NT2/D1 (cell line): ENCODE data around the gene PPP1R36.
"Not testable (repeated sequence)": the region's sequence is repeated elsewhere in the genome, so short reads cannot be mapped to it uniquely, and the experiment has no call there.

ENCODE experiments used
- DNase-seq: peaks from one replicate; pipeline ENCODE4 v3.0.0-alpha.2; 2011; ENCODE audit warnings: low read depth, low spot score
- H3K27me3 ChIP-seq: 2 replicates; pipeline ENCODE4 v1.6.0; 2011; ENCODE audit warnings: mild to moderate bottlenecking; ENCODE audit not compliant: insufficient read length, insufficient read depth
- H3K36me3 ChIP-seq: 2 replicates; pipeline ENCODE4 v1.6.1; 2011; ENCODE audit warnings: mild to moderate bottlenecking, low read length, mixed read lengths; ENCODE audit not compliant: insufficient read depth, insufficient read length
- H3K4me1 ChIP-seq: 2 replicates; pipeline ENCODE4 v1.5.1; 2011; ENCODE audit not compliant: insufficient read depth, insufficient read length
- H3K4me3 ChIP-seq: 2 replicates; pipeline ENCODE4 v1.5.1; 2011; ENCODE audit warnings: low read depth; ENCODE audit not compliant: insufficient read length
- H3K9ac ChIP-seq: 2 replicates; pipeline ENCODE4 v1.6.0; 2011; ENCODE audit warnings: low read depth; ENCODE audit not compliant: insufficient read length
- H3K9me3 ChIP-seq: 2 replicates; pipeline ENCODE4 v1.5.1; 2011; ENCODE audit warnings: mild to moderate bottlenecking, low read length; ENCODE audit not compliant: insufficient read depth
- SUZ12 ChIP-seq: IDR thresholded peaks from 2 replicates; pipeline ENCODE4 v1.6.1; 2011; ENCODE audit not compliant: insufficient read length, insufficient read depth; ENCODE audit errors: extremely low read depth
- YY1 ChIP-seq: IDR thresholded peaks from 2 replicates; pipeline ENCODE4 v1.6.1; 2011; ENCODE audit not compliant: insufficient read length, insufficient read depth
- ZNF274 ChIP-seq: IDR thresholded peaks from 2 replicates; pipeline ENCODE4 v1.6.1; 2011; ENCODE audit warnings: mild to moderate bottlenecking, low read depth, low read length

PPP1R36 gene

DNA sequence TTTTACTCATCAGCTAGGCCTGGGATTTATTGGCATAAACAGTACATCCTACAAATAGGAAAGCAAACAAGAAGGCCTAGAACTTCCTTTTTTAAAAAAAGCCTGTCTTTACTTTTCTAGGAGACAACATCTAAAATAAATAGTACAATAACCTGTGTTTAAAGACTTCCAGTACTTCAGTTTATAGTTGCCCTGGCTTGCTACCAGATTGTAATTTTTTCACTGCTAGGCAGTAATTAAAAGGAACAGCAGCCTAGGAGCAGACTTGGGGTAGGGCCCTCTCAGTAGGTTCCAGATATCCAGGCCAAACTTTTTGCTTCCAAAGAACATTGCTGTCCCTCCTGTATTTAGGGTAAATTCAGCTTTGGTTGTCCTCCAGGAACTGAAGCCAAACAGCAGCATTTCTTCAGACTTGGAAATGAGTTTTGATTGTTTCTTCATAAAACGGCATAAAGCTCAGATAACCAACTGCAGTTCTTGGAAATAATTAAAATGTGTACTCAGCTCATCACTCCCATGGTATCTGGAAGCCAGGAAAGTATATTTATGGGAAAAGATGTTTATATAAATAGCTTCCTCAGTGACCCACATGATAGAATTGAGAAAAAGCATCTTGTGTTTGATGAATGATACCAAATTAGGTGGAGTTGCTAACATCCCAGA, 61.7 kb downstream of the PPP1R36 start:
- Histone ChIP-seq H3K9ac (no peak overlapping the region), H3K36me3 (no peaks in the 10 kb centered on the region), H3K4me3 (no peak overlapping the region), H3K4me1 (no peaks in the 10 kb centered on the region), H3K9me3 (no peaks in the 10 kb centered on the region), H3K27me3 (no peaks in the 10 kb centered on the region)
- no peak for DNase-seq
- no peak for TF ChIP-seq YY1
- no peak for TF ChIP-seq ZNF274
- no peak for TF ChIP-seq SUZ12

DNA sequence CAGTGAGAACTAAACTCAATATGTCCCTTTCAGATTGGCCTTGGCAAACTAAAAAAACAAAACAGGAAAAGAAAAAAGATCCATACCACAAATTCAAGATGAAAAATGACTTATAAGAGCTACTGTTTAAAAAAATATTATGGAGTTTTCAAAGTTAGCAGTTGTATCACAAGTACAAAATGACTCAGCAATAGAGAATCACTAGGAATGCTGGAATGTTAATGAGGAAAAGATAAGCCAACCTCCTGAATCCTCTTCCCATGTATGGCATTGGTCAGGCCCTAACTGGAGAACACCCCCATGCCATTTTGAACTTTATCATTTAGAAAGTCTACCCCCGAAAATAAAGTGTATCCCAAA, 62.2 kb downstream of the PPP1R36 start:
- no peak for DNase-seq
- TF ChIP-seq SUZ12 (no peak), ZNF274 (no peak)
- Histone ChIP-seq H3K4me1 (no peaks in the 10 kb centered on the region), H3K27me3 (no peaks in the 10 kb centered on the region), H3K9ac (no peak overlapping the region), H3K4me3 (no peak overlapping the region), H3K36me3 (no peaks in the 10 kb centered on the region), H3K9me3 (no peaks in the 10 kb centered on the region)

DNA sequence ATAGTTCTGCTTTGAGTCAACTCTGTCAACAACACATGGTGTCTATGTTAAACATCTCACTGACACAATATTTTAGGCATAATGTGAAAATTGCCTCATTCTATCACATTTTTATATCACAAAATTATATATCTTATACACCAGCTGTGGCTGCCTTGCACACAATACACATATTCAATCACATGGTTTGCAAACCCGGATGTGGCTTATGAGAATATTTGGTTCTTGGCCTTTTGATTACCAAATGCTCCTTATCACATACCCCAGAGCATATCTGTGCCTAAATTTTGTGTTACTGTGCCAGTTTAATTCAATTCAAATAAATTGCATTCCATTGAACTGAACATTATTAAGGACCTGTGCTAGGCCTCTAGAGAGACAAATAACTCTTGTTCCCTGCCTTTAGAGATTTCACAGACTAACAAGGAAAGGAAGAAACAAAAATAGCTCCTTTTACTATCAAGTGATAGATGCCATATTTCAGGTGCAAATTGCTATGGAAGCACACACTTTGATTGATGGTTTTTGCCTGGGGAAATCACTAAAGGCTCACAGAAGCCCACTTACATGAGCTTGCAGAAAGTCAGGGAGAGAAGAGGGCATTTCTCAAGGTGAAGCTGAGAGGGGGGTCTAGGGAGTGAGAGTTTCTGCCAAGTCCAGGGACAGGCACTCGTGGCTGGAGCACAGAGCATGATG, 63.4 kb downstream of the PPP1R36 start:
- H3K36me3 ChIP-seq: no peaks in the 10 kb centered on the region
- no peak overlapping the region for H3K9ac ChIP-seq
- DNase-seq: no peak
- no peak overlapping the region for H3K4me3 ChIP-seq
- H3K9me3 ChIP-seq: no peaks in the 10 kb centered on the region
- TF ChIP-seq YY1 (no peak), ZNF274 (no peak), SUZ12 (no peak)
- no peaks in the 10 kb centered on the region for H3K27me3 ChIP-seq
- no peaks in the 10 kb centered on the region for H3K4me1 ChIP-seq

DNA sequence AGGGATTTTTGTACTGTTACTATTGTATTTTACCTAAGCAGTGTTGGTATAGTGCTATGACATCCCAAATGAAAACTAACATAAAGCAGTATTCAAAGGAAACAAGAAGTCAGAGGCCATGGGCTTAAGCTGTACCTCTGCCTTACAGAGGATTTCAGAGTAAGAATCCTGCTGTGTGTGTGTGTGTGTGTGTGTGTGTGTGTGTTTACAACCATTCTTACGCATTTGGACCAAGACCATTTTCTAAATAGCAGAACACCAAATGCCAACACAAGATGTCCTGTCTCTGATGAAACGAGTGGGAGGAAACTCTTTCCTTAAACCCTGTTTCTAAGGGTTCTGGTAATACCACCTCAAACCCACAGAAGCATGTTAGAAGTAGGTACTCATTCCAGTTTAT, 64.4 kb downstream of the PPP1R36 start:
- no peak for DNase-seq
- TF ChIP-seq ZNF274 (no peak), YY1 (no peak), SUZ12 (no peak)
- Histone ChIP-seq H3K9me3 (no peaks in the 10 kb centered on the region), H3K4me1 (no peaks in the 10 kb centered on the region), H3K9ac (no peak overlapping the region), H3K4me3 (no peak overlapping the region), H3K27me3 (no peaks in the 10 kb centered on the region), H3K36me3 (no peaks in the 10 kb centered on the region)

DNA sequence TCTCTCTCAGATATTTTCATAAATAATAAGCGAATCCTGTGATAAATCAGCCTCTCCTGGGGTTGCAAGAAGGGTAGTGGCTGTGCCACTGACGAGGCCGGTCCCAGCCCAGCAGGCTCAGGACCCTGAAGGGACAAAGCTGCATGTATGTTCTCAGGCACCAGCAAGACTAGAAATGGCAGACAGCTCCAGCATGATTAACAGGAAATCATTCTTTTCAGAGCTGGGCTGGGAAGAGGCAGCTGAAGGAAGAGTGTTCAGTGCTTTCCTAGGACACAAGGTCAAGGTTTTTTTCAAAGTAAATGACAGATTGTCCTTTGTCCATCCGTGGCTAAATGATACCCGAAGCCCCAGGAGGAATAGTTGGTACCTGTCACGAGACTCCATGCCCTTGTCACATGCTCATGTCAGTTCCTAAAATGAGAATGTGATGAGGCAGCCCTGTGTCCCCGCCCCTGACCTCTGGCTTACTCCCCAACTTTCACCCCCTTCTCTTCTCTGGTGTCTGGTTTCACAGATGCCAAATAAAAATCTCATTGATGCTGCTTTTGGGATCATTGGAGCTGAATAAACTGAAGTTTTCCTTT, 65.1 kb downstream of the PPP1R36 start:
- Histone ChIP-seq H3K27me3 (no peaks in the 10 kb centered on the region), H3K9ac (no peak overlapping the region), H3K4me3 (no peak overlapping the region), H3K36me3 (no peaks in the 10 kb centered on the region), H3K4me1 (no peaks in the 10 kb centered on the region), H3K9me3 (no peaks in the 10 kb centered on the region)
- no peak for DNase-seq
- TF ChIP-seq ZNF274 (no peak), SUZ12 (no peak), YY1 (no peak)

DNA sequence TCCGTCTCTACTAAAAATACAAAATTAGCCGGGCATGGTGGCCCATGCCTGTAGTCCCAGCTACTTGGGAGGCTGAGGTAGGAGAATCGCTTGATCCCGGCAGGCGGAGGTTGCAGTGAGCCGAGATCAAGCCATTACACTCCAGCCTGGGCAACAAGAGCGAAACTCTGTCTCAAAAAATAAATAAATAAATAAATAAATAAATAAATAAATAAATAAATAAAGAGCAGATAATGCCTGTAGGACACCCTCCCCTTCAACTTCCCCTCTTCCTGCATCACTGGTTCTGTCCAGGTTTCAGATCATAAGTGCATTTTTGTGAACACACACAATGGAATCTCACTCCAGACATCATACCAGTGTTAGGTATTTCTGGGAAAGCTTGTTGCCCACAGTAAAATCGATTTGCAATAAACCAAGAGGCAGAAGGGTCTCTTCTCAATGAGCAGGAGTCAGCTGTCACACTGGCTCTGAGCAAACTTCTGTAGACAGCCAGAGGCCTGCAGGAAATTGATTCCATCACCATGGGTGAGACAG, 68.2 kb downstream of the PPP1R36 start:
- not testable (repeated sequence) for H3K27me3 ChIP-seq, H3K9ac ChIP-seq, H3K9me3 ChIP-seq, H3K4me1 ChIP-seq, H3K36me3 ChIP-seq, H3K4me3 ChIP-seq, DNase-seq

DNA sequence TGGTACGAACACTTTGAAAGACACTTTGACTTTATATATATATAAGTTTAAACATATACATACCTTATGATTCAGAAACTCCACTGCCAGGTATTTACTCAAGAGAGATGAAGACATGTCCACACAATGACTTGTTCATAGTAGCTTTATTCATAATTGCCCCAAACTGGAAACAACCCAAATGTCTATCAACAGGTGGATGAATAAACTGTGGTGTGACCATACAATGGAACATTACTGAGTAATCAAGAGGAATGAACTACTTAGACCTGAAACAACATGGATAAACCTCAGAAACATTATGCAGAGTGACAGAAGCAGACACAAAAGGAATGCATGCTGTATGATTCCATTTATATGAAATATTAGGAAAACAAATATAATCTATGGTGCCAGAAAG, 71.1 kb downstream of the PPP1R36 start:
- no peak for TF ChIP-seq ZNF274
- TF ChIP-seq YY1: no peak
- TF ChIP-seq SUZ12: no peak
- Histone ChIP-seq H3K27me3 (no peaks in the 10 kb centered on the region), H3K36me3 (no peaks in the 10 kb centered on the region), H3K4me3 (no peak overlapping the region), H3K9ac (no peak overlapping the region), H3K4me1 (peaks cover 5% of the 10 kb centered on the region), H3K9me3 (no peaks in the 10 kb centered on the region; the same call in 1 of the 2 replicates)
- no peak for DNase-seq
